Stromal cell of bone marrow (primary cell): ENCODE results near the gene CELF4.
"Not testable (repeated sequence)": the region's sequence is repeated elsewhere in the genome, so short reads cannot be mapped to it uniquely, and the experiment has no call there.

ENCODE experiments used
- DNase-seq: peaks from one replicate; pipeline ENCODE4 v3.0.0-alpha.2; 2012; ENCODE audit warnings: low read depth

The CELF4 gene

GRCh38 chr18:37465958-37466357 lies 99.6 kb downstream of the CELF4 start:
- no peak for DNase-seq

- DNase-seq = no peak
Measured at GRCh38 chr18:37464257-37464656, 101.3 kb downstream of the CELF4 start.

DNA sequence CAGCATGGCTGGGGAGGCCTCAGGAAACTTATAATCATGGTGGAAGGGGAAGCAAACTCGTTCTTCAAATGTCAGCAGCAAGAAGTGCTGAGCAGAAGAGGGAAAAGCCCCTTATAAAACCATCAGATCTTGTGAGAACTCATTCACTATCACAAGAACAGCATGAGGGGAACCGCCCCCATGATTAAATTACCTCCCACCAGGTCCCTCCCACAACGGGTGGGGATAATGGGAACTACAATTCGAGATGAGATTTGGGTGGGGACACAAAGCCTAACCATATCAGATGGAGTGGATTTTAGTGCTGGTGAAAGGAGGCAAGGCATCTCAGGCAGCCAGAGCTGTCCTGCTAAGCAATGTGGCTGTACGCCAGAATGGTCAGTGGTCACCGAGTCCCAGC lies 104.3 kb downstream of the CELF4 start:
- not testable (repeated sequence) for DNase-seq

GRCh38 chr18:37460604-37461003 lies 105.0 kb downstream of the CELF4 start:
- DNase-seq = no peak

DNA sequence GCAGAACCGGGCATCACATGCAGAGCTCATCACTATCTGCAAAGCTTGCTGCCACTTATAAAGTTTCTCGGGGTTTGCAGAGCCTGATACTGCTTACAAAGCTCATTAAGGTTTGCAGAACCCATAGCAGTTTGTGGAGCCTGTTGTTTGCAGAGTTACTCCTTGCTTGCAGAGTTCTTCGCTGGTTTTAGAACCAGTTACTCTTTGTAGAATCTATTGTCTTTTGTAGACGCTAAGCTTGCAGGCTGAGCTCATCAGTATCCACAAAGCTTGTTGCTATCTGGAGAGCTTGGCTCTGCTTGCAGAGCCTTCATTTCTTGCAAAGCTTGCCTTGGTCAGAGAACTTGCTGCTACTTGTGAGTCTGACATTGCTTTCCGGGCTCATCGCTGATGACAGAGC lies 106.9 kb downstream of the CELF4 start:
- DNase-seq = no peak

- no peak for DNase-seq
Measured at GRCh38 chr18:37457753-37458152, 107.8 kb downstream of the CELF4 start.

- no peak for DNase-seq
Measured at GRCh38 chr18:37457341-37457740, 108.3 kb downstream of the CELF4 start.

GRCh38 chr18:37456873-37457272 lies 108.7 kb downstream of the CELF4 start:
- no peak for DNase-seq

GRCh38 chr18:37456395-37456794 lies 109.2 kb downstream of the CELF4 start:
- no peak for DNase-seq

- no peak for DNase-seq
Measured at GRCh38 chr18:37453752-37454151, 111.8 kb downstream of the CELF4 start.

DNA sequence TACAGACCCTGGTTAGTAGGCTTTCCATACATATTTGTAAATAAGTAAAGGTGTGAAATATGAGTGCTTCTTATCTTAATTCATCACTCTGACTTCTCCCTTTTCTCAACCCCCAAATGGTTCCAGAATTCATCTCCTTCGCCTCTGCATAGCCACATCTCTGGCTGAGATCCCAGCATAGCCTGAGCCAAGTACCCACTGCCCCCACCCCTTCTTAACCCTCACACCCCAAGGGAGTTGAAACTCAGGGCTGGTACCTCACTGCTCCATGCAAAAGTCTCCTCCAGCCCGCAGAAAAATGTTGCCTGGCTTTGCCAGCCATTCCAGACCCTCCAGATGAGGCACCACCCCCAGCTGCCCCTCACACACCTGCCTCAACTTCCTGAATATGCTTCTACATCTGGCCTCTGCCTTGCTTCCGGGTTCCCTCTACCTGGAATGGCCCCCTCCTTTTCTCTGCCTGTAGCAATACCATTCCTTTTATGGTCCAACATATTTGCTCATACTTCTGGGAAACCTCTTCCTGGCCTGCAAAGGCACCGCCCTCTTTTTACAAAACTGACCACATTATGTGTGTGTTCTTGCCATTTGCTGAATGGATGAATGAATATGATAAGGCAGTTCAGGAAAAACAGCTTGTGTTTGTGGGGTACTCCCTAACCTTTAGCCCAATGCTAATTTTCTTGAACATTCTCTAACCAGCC lies 112.8 kb downstream of the CELF4 start:
- peak; percentile 27 for DNase-seq

DNA sequence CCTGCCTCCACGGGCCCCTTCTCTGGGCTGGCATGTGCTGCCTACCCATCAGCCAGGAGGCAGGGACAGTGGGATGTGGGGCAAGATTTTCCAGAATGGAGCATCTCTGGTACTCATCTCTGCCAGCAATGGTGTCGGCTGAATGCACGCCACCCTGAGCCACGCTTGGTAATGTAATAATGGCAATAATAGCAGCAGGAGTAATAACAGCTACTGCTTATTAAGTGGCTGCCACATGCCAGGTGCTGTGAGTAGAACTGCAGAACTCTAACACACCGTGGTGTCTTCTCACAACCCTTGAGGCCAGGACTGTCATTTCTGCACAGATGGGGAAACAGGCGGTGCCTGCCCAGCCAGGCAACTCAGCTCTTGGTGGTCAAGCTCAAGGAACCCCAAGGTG lies 113.6 kb downstream of the CELF4 start:
- no peak for DNase-seq

GRCh38 chr18:37451239-37451825 lies 114.3 kb downstream of the CELF4 start:
- DNase-seq = no peak

- DNase-seq = no peak
Measured at GRCh38 chr18:37450434-37451132, 115.0 kb downstream of the CELF4 start.

DNA sequence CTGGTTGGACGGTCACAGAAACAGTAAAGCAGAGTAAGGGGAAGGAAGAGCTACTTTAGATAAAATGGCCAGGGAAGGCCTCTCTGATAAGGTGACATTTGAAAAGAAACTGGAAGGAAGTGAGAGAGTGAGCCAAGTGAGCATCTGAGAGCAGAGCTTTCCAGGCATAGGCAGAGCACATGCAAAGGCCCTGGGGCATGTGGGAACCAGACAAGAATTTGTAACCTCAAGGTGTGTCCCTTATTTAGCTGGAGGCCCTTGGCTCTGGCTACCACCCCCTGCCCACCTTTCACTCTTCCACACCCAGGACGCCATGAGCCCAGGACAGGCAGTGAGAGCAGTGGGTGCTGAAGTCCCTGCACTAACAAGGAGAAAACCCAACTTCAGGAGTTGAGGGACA lies 116.0 kb downstream of the CELF4 start:
- DNase-seq = no peak

- DNase-seq = no peak
Measured at GRCh38 chr18:37448946-37449345, 116.7 kb downstream of the CELF4 start.

- no peak for DNase-seq
Measured at GRCh38 chr18:37447962-37448888, 117.4 kb downstream of the CELF4 start.

DNA sequence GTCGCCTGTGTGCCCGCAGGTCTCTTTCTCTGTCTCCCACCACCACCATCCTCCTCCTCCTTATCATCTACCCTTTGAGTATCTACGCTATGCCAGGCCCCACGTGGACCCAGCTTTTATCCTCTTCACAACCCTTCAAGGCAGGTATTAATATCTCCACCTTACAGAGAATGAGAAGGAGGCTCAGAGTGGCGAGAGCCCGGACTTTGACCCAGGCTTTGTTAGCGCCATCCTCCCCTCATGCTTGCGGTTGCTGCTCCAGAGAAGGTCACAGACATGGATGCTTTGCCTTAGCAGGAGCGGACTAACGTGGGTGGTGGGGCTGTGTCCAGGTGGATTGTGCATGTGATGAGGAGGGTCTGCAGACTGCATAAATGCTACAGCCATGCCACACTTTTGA lies 119.8 kb downstream of the CELF4 start:
- DNase-seq = no peak

- no peak for DNase-seq
Measured at GRCh38 chr18:37445368-37445767, 120.2 kb downstream of the CELF4 start.

- DNase-seq = no peak
Measured at GRCh38 chr18:37443325-37444055, 122.1 kb downstream of the CELF4 start.

GRCh38 chr18:37442477-37442876 lies 123.1 kb downstream of the CELF4 start:
- no peak for DNase-seq

GRCh38 chr18:37441821-37442220 lies 123.8 kb downstream of the CELF4 start:
- no peak for DNase-seq
